Transverse colon (tissue), 4 donors: ENCODE measurements around the gene ZNF653.

Experiments used
- CTCF ChIP-seq, 5 experiments: fragments of 200-600 bp in 3 of 5; fragments of 450-650 bp in 2 of 5; sonication (generic) in 3 of 5; IDR thresholded peaks; 1 replicate in 2 of 5; 2 replicates in 3 of 5; pipeline ENCODE4 v1.5.1; 2016 to 2017; ENCODE audit warnings: antibody characterized with exemption in 5 of 5, inconsistent platforms in 3 of 5, mild to moderate bottlenecking in 2 of 5, moderate library complexity in 1 of 5
- POLR2A ChIP-seq: fragments of 450-650 bp; IDR thresholded peaks from one replicate; pipeline ENCODE4 v1.6.1; 2016; ENCODE audit warnings: antibody characterized with exemption, mild to moderate bottlenecking, moderate library complexity
- POLR2AphosphoS5 ChIP-seq, 3 donors: sonication (generic); formaldehyde crosslinking; IDR thresholded peaks; one replicate each; pipeline ENCODE4 v1.6.1; 2016; ENCODE audit warnings: antibody characterized with exemption in 3 of 3

GRCh38 chr19:11541238-11541637 is 35.6 kb upstream of the ZNF653 start:
- TF ChIP-seq POLR2A (no peak), CTCF (IDR thresholded peaks at IDR 0.05) (no peak), POLR2AphosphoS5 (IDR thresholded peaks at IDR 0.05) (no peak)
